ENCODE measurements around the gene CTBP1.

CTBP1 gene

GRCh38 chr4:1223841-1224809 is 24.8 kb downstream of the CTBP1 start:
- DNase-seq (ENCODE audit: low read depth) = no peak

GRCh38 chr4:1222938-1223690 is 25.8 kb downstream of the CTBP1 start:
- DNase-seq (ENCODE audit: low read depth) = no peak

- no peak for DNase-seq (ENCODE audit: low read depth)
Observed at GRCh38 chr4:1222036-1222789, 26.7 kb downstream of the CTBP1 start.

- no peak for DNase-seq (ENCODE audit: low read depth)
Observed at GRCh38 chr4:1221155-1221870, 27.6 kb downstream of the CTBP1 start.

GRCh38 chr4:1220566-1220965 is 28.4 kb downstream of the CTBP1 start:
- no peak for DNase-seq (ENCODE audit: low read depth)

- DNase-seq (ENCODE audit: low read depth) = no peak
Observed at GRCh38 chr4:1219566-1219950, 29.4 kb downstream of the CTBP1 start.

- no peak for DNase-seq (ENCODE audit: low read depth)
Observed at GRCh38 chr4:1218634-1219565, 30.0 kb downstream of the CTBP1 start.

GRCh38 chr4:1217366-1217765 is 31.6 kb downstream of the CTBP1 start:
- no peak for DNase-seq (ENCODE audit: low read depth)

- peak; percentile 55 for DNase-seq (ENCODE audit: low read depth)
Observed at GRCh38 chr4:1216869-1217294, 32.0 kb downstream of the CTBP1 start.

- no peak for DNase-seq (ENCODE audit: low read depth)
Observed at GRCh38 chr4:1216076-1216614, 32.8 kb downstream of the CTBP1 start.

- DNase-seq (ENCODE audit: low read depth) = no peak
Observed at GRCh38 chr4:1215141-1216075, 33.5 kb downstream of the CTBP1 start.

- DNase-seq (ENCODE audit: low read depth) = no peak
Observed at GRCh38 chr4:1214101-1215095, 34.5 kb downstream of the CTBP1 start.

- no peak for DNase-seq (ENCODE audit: low read depth)
Observed at GRCh38 chr4:1213336-1213995, 35.5 kb downstream of the CTBP1 start.

- no peak for DNase-seq (ENCODE audit: low read depth)
Observed at GRCh38 chr4:1212546-1213335, 36.2 kb downstream of the CTBP1 start.

GRCh38 chr4:1211891-1212545 is 36.9 kb downstream of the CTBP1 start:
- DNase-seq (ENCODE audit: low read depth) = no peak

- DNase-seq (ENCODE audit: low read depth) = no peak
Observed at GRCh38 chr4:1211371-1211770, 37.6 kb downstream of the CTBP1 start.
